Smooth muscle cell (in vitro differentiated cells): ENCODE data around the gene SMIM5. TPM values are rescaled to one million over a fixed set of nuclear protein-coding genes. Genes with fewer than 3 reads are reported as not detected.
A peak's percentile ranks its signal among the peaks of the same experiment; 100 is the strongest.

Experiments used
- DNase-seq: peaks from one replicate; lab custom pipeline; 2025; ENCODE audit not compliant: unreplicated experiment; lab: John Stamatoyannopoulos, UW
- H2AFZ ChIP-seq: fragments of 200-600 bp; sonication (generic); 2 replicates; pipeline ENCODE4 v1.6.0; 2016; ENCODE audit warnings: antibody characterized with exemption, low read depth, mild to moderate bottlenecking
- H3F3A ChIP-seq: fragments of 200-600 bp; sonication (generic); 2 replicates; pipeline ENCODE4 v1.6.0; 2017; ENCODE audit warnings: antibody characterized with exemption, low read depth
- H3K27ac ChIP-seq: fragments of 200-600 bp; sonication (generic); 2 replicates; pipeline ENCODE4 v1.5.1; 2016; ENCODE audit warnings: low read depth, mild to moderate bottlenecking
- H3K27me3 ChIP-seq: fragments of 200-600 bp; sonication (generic); 2 replicates; pipeline ENCODE4 v1.6.1; 2016; ENCODE audit warnings: low read depth, mild to moderate bottlenecking
- H3K36me3 ChIP-seq: fragments of 200-600 bp; sonication (generic); 2 replicates; pipeline ENCODE4 v1.5.1; 2016; ENCODE audit warnings: low read depth
- H3K4me1 ChIP-seq: fragments of 200-600 bp; sonication (generic); 2 replicates; pipeline ENCODE4 v1.5.1; 2016; ENCODE audit warnings: low read depth
- H3K4me2 ChIP-seq: fragments of 200-600 bp; sonication (generic); 2 replicates; pipeline ENCODE4 v1.6.0; 2016; ENCODE audit warnings: mild to moderate bottlenecking
- H3K4me3 ChIP-seq: fragments of 200-600 bp; sonication (generic); 2 replicates; pipeline ENCODE4 v1.5.1; 2016; ENCODE audit warnings: mild to moderate bottlenecking
- H3K79me2 ChIP-seq: fragments of 200-600 bp; sonication (generic); 2 replicates; pipeline ENCODE4 v1.6.0; 2016; ENCODE audit warnings: low read depth, mild to moderate bottlenecking
- H3K9ac ChIP-seq: fragments of 200-600 bp; sonication (generic); 2 replicates; pipeline ENCODE4 v1.6.0; 2016; ENCODE audit warnings: low read depth
- H3K9me3 ChIP-seq: fragments of 200-600 bp; sonication (generic); replicated peaks from 2 replicates; pipeline ENCODE4 v1.5.1; 2016; ENCODE audit warnings: low read depth
- H4K20me1 ChIP-seq: fragments of 200-600 bp; sonication (generic); 2 replicates; pipeline ENCODE4 v1.6.0; 2016; ENCODE audit warnings: low read depth
- WGBS: methylation state at CpG from one replicate; pipeline ENCODE4 v1.1.7; 2016; ENCODE audit warnings: low lambda C conversion rate; 5-methylcytosine and 5-hydroxymethylcytosine counted together
- polyA plus RNA-seq: library from polyadenylated mRNA; unstranded; fragments of >200 nt; fragmentation: Nextera tagmentation; extraction: Ambion mirVana; gene quantifications from 2 replicates; pipeline ENCODE4 v1.2.1, GENCODE V29; 2016
- total RNA-seq: library from RNA; depleted of rRNA; stranded (reverse); fragments of >200 nt; gene quantifications from 2 replicates; pipeline ENCODE4 v1.2.3, GENCODE V29; 2014
- TF ChIP-seq, protein P1 (sequence below): fragments of 200-600 bp; sonication (generic); IDR thresholded peaks from 2 replicates; pipeline ENCODE4 v1.5.1; 2017; ENCODE audit warnings: borderline replicate concordance, mild to moderate bottlenecking, antibody characterized with exemption; ENCODE audit not compliant: insufficient read depth, poor library complexity, severe bottlenecking

Gene SMIM5
- total and polyA plus RNA-seq, 2 experiments from 2014 or later = 0.13 to 0.80 TPM

GRCh38 chr17:75588596-75589011 lies 44.6 kb upstream of the SMIM5 start:
- TF ChIP-seq, protein P1, sequence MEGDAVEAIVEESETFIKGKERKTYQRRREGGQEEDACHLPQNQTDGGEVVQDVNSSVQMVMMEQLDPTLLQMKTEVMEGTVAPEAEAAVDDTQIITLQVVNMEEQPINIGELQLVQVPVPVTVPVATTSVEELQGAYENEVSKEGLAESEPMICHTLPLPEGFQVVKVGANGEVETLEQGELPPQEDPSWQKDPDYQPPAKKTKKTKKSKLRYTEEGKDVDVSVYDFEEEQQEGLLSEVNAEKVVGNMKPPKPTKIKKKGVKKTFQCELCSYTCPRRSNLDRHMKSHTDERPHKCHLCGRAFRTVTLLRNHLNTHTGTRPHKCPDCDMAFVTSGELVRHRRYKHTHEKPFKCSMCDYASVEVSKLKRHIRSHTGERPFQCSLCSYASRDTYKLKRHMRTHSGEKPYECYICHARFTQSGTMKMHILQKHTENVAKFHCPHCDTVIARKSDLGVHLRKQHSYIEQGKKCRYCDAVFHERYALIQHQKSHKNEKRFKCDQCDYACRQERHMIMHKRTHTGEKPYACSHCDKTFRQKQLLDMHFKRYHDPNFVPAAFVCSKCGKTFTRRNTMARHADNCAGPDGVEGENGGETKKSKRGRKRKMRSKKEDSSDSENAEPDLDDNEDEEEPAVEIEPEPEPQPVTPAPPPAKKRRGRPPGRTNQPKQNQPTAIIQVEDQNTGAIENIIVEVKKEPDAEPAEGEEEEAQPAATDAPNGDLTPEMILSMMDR = no peak
- Histone ChIP-seq H3K4me2 (peak overlapping the region; percentile 95), H2AFZ (peak overlapping the region; percentile 83), H3F3A (peaks cover 5% of the 10 kb centered on the region), H3K79me2 (no peaks in the 10 kb centered on the region), H3K27me3 (no peaks in the 10 kb centered on the region), H3K9me3 (no peaks in the 10 kb centered on the region), H3K4me3 (peak overlapping the region; percentile 60), H3K36me3 (no peaks in the 10 kb centered on the region), H3K9ac (no peak overlapping the region), H4K20me1 (no peaks in the 10 kb centered on the region), H3K27ac (no peak overlapping the region), H3K4me1 (no peaks in the 10 kb centered on the region)
- 14% methylated on average over 49 of the region's 49 CpGs for WGBS
- no peak for DNase-seq

- peak; percentile 92 for DNase-seq
- H3K79me2 ChIP-seq = no peaks in the 10 kb centered on the region
These were observed 44.0 kb upstream of the SMIM5 start for GRCh38 chr17:75589012-75589918.

DNA sequence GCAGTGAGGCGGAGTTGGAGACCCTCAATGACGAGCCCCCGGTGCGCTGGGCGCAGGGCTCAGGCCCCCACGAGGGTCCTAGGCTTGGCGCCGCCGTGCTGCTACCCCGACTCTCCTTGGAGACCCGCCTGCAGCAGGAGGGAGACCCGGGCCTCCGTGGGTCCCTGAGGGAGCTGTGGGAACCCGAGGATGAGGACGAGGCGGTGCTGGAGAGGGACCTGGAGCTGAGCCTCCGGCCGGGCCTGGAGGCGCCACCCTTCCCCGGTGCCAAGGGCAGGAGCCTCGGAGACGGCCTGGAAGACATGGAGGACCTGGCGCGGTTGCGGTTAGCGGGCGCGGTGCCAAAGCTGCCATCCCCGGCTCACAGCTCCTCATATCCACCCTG lies 43.3 kb upstream of the SMIM5 start:
- Histone ChIP-seq H3K4me2 (peak overlapping the region; percentile 95), H4K20me1 (no peaks in the 10 kb centered on the region), H3K36me3 (no peaks in the 10 kb centered on the region), H3F3A (peaks cover 5% of the 10 kb centered on the region), H3K9me3 (no peaks in the 10 kb centered on the region), H3K27ac (no peak overlapping the region), H3K79me2 (no peaks in the 10 kb centered on the region), H3K9ac (no peak overlapping the region), H3K4me1 (no peaks in the 10 kb centered on the region), H3K27me3 (no peaks in the 10 kb centered on the region), H3K4me3 (peak overlapping the region; percentile 60), H2AFZ (no peak overlapping the region)
- WGBS = 85% methylated on average over 29 of the region's 29 CpGs
- DNase-seq = no peak
- TF ChIP-seq, protein P1 = no peak

More at GRCh38 chr17:75589012-75589918, 44.0 kb upstream of the SMIM5 start:
- Histone ChIP-seq H3K4me3 (peak overlapping the region; percentile 60), H3K9me3 (no peaks in the 10 kb centered on the region), H3K9ac (no peak overlapping the region), H3K27me3 (no peaks in the 10 kb centered on the region), H3F3A (peaks cover 5% of the 10 kb centered on the region), H3K4me1 (no peaks in the 10 kb centered on the region), H2AFZ (peak overlapping the region; percentile 83), H3K4me2 (peak overlapping the region; percentile 95), H3K36me3 (no peaks in the 10 kb centered on the region), H4K20me1 (no peaks in the 10 kb centered on the region), H3K27ac (no peak overlapping the region)
- 20% methylated on average over 39 of the region's 100 CpGs for WGBS
- TF ChIP-seq, protein P1 = peak; percentile 77
